ENCODE results near the gene IFT122.

The IFT122 gene

DNA sequence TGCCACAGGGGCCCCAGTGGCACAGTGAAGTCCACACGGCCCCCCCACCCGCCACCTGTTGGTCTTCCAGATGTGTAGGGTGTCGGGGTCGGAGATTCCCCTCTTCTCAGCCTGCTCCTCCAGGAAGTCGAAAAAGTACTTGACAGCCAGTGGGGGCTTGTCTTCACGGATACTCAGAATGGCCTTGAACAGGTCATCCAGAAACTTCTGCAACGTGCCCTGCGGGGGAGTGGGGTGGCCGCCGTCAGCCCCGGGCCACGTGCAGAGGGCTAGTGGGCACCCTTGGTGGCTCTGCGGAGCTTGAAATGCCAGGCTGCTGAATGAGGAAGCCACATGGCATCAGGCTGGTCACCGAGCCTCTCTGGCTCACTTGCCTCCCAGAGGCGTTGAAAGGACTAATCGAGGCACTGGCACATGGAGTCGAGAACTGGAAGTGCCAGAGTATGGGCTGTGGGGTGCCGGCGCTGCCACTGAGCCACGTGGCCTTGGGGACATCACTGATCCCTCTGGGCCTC, 119.6 kb downstream of the IFT122 start:
- H3K4me3 ChIP-seq (ENCODE audit: insufficient read depth, low read depth, low read length, poor library complexity, severe bottlenecking), result no peak overlapping the region

DNA sequence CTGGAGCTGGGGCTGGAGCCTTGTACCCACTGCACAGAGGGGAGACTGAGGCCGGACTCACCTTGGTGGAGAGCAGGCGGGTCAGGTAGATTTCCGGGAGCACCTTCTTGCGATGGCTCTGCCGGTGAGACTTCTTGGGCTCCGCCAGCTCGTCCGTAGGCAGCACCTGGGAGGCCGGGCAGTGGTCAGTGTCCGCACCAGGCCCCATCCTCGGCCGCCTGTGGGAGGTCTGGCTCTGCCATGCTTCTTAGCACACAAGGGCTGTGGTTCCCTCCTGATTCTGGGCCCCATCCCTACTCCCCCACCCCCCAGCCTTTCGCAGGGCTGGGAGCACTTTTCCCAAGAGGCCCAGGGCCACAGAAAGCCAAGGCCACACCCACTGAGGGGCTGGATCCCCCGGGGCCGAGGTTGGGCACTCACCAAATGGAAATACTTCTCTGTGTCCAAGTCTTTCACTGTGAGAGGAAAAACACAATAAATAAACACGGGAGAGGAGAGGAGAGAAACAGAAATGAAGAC, 120.3 kb downstream of the IFT122 start:
- Histone ChIP-seq H3K4me1 (ENCODE audit: control insufficient read depth, insufficient read depth, low read length, poor library complexity, severe bottlenecking) (no peaks in the 10 kb centered on the region), H3K9me3 (ENCODE audit: control insufficient read depth, low read length) (no peaks in the 10 kb centered on the region), H3K27me3 (replicated peaks; ENCODE audit: control insufficient read depth, insufficient read depth, low read length, poor library complexity, severe bottlenecking) (no peaks in the 10 kb centered on the region), H3K27ac (ENCODE audit: insufficient read depth, low read length, poor library complexity, severe bottlenecking) (no peak overlapping the region), H3K4me3 (ENCODE audit: insufficient read depth, low read depth, low read length, poor library complexity, severe bottlenecking) (no peak overlapping the region), H3K36me3 (ENCODE audit: control insufficient read depth, insufficient read depth, low read length) (no peaks in the 10 kb centered on the region)
- no peak for DNase-seq

More for the DNA sequence above, 119.6 kb downstream of the IFT122 start:
- H3K27me3 ChIP-seq (replicated peaks; ENCODE audit: control insufficient read depth, insufficient read depth, low read length, poor library complexity, severe bottlenecking), result no peaks in the 10 kb centered on the region
- H3K4me1 ChIP-seq (ENCODE audit: control insufficient read depth, insufficient read depth, low read length, poor library complexity, severe bottlenecking), result no peaks in the 10 kb centered on the region
- no peak overlapping the region for H3K27ac ChIP-seq (ENCODE audit: insufficient read depth, low read length, poor library complexity, severe bottlenecking)
- H3K36me3 ChIP-seq (ENCODE audit: control insufficient read depth, insufficient read depth, low read length), result no peaks in the 10 kb centered on the region
- no peaks in the 10 kb centered on the region for H3K9me3 ChIP-seq (ENCODE audit: control insufficient read depth, low read length)
- DNase-seq, result no peak

DNA sequence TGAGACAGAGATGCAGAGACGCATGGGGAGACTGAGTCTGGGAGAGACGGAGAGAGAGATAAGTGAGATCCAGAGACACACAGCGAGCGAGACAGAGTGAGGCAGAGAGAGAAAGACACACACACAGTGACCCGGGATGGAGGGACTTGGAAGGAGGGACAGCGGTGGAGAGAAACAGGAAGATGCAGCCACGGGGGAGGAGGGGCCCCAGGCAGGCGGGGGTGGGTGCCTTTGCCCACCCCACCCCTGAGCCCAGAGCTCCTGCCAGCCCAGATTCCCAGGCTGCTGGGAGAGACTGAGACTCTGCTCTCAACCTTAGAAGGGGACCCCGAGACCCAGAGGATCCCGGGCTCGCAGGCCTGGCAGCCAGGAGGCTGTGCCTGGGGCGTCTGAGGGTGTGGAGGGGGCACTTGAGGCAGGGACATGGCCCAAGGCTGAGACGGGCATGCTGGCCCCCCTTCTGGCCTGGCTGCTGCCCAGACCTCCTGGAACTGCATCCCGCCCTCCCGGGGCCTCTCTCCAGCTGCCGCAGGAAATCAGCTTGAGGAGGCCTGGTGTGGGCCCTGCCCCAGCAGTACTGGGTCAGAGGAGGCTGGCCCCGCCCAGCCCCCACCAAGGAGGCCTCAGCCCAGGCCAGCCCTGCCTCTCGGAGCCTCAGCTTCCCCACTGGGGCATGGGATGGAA, 121.0 kb downstream of the IFT122 start:
- Histone ChIP-seq H3K4me3 (ENCODE audit: insufficient read depth, low read depth, low read length, poor library complexity, severe bottlenecking) (no peak overlapping the region), H3K9me3 (ENCODE audit: control insufficient read depth, low read length) (no peaks in the 10 kb centered on the region), H3K36me3 (ENCODE audit: control insufficient read depth, insufficient read depth, low read length) (no peaks in the 10 kb centered on the region), H3K27ac (ENCODE audit: insufficient read depth, low read length, poor library complexity, severe bottlenecking) (no peak overlapping the region), H3K27me3 (replicated peaks; ENCODE audit: control insufficient read depth, insufficient read depth, low read length, poor library complexity, severe bottlenecking) (no peaks in the 10 kb centered on the region), H3K4me1 (ENCODE audit: control insufficient read depth, insufficient read depth, low read length, poor library complexity, severe bottlenecking) (no peaks in the 10 kb centered on the region)
- no peak for DNase-seq

DNA sequence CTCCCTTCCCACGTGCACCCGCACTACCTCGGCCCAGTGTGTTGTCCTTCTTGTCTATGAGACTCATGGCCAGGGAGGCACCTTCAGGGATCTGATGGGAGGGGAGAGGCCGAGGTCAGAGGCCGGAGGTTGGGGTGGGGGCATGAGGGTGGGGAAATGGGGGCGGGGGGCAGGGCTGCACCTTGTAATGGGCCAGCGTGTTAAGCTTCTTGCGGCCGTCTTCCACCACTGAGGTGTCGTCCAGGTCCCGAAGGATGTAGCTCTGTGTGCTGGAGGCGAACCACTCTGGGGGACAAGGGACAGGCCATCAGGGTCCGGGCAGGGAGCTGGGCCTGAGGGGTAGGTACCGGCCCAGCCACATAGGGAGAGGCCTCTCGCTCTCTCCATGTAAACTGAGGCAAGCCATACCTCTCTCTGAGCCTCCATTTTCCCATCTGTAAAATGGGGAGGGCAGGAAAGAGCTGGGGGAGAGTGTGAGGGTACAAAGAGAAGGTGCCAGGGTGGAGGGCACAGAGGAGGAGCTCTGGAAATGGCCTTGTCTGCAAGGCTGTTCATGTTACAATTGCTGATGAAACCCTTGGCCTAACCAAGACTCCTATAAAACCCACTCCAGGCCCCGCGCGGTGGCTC, 121.7 kb downstream of the IFT122 start:
- DNase-seq, result no peak
- no peaks in the 10 kb centered on the region for H3K36me3 ChIP-seq (ENCODE audit: control insufficient read depth, insufficient read depth, low read length)

DNA sequence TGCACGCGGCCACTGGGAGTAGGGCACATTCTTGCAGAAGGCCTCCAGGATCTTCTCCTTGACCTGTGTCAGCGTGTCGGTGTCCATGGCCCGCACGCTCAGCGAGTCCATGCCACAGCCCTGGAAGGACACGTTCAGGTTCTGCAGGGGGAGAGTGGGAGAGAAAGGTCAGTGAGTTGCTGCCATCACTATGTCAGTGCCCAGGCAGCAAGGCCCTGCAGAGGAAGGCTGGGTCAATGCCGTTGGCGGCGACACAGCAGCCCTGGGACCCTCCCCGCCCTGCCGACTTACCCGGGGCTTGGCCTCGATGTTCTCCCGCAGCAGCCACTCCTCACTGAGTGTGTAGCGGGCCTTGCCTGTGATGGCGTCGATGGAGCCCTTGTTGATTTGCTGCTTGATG, 122.8 kb downstream of the IFT122 start:
- H3K36me3 ChIP-seq (ENCODE audit: control insufficient read depth, insufficient read depth, low read length), result no peaks in the 10 kb centered on the region

More for the DNA sequence above, 121.7 kb downstream of the IFT122 start:
- Histone ChIP-seq H3K27me3 (replicated peaks; ENCODE audit: control insufficient read depth, insufficient read depth, low read length, poor library complexity, severe bottlenecking) (no peaks in the 10 kb centered on the region), H3K4me3 (ENCODE audit: insufficient read depth, low read depth, low read length, poor library complexity, severe bottlenecking) (no peak overlapping the region), H3K27ac (ENCODE audit: insufficient read depth, low read length, poor library complexity, severe bottlenecking) (no peak overlapping the region), H3K9me3 (ENCODE audit: control insufficient read depth, low read length) (no peaks in the 10 kb centered on the region), H3K4me1 (ENCODE audit: control insufficient read depth, insufficient read depth, low read length, poor library complexity, severe bottlenecking) (no peaks in the 10 kb centered on the region)

DNA sequence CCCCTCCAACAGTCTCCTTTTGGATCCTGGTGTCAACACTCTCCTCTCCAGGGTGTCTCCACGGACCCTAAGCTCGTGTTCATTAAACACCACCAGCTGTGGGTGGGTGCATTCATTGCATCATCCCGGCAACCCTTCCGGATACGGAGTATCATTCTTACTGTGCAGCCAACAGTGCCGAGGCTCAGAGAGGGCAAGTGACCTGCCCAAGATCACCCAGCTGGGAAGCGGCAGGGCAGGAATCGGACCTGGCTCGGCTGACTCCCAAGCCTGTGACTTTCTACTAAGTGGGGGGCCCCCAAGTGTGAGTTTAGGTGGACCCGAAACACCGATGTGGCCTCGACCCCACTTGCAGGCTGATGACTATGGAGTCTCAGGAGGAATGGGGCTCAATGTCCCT, 123.3 kb downstream of the IFT122 start:
- Histone ChIP-seq H3K9me3 (ENCODE audit: control insufficient read depth, low read length) (no peaks in the 10 kb centered on the region), H3K27me3 (replicated peaks; ENCODE audit: control insufficient read depth, insufficient read depth, low read length, poor library complexity, severe bottlenecking) (no peaks in the 10 kb centered on the region), H3K4me3 (ENCODE audit: insufficient read depth, low read depth, low read length, poor library complexity, severe bottlenecking) (no peak overlapping the region), H3K36me3 (ENCODE audit: control insufficient read depth, insufficient read depth, low read length) (no peaks in the 10 kb centered on the region), H3K27ac (ENCODE audit: insufficient read depth, low read length, poor library complexity, severe bottlenecking) (no peak overlapping the region), H3K4me1 (ENCODE audit: control insufficient read depth, insufficient read depth, low read length, poor library complexity, severe bottlenecking) (no peaks in the 10 kb centered on the region)
- DNase-seq, result no peak

More for the DNA sequence above, 122.8 kb downstream of the IFT122 start:
- no peak for DNase-seq
- no peaks in the 10 kb centered on the region for H3K9me3 ChIP-seq (ENCODE audit: control insufficient read depth, low read length)
- no peak overlapping the region for H3K27ac ChIP-seq (ENCODE audit: insufficient read depth, low read length, poor library complexity, severe bottlenecking)
- no peaks in the 10 kb centered on the region for H3K4me1 ChIP-seq (ENCODE audit: control insufficient read depth, insufficient read depth, low read length, poor library complexity, severe bottlenecking)
- no peak overlapping the region for H3K4me3 ChIP-seq (ENCODE audit: insufficient read depth, low read depth, low read length, poor library complexity, severe bottlenecking)
- no peaks in the 10 kb centered on the region for H3K27me3 ChIP-seq (replicated peaks; ENCODE audit: control insufficient read depth, insufficient read depth, low read length, poor library complexity, severe bottlenecking)

DNA sequence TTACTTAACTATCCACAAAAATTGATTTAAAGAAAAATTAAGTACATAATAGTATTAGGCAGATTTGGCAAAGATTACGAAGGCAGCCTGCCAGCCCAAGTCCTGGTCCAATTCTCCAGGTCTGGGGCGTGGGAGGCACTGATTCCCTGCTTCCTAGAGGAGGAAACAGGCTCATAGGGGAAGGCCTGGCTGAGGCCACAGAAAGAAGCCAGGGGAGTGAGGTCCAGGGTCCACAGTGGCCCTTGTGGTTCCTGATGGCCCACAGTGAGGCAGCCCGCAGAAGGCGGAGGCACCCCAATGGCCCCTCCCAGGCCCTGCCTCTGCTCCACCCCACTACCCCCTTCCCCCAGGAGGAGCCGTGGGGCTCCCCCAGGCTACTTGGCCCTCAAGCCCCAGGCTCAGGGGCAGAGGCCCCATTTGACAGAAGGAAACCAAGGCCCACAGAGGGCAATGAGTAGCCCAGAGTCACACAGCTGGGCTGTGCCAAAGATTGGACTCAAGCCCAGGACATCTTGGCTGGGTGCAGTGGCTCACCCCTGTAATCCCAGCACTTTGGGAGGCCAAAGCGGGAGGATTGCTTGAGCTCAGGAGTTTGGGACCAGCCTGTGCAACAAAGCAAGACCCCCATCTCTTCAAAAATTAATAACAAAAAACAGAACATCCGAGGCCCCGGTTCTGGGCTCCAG, 124.0 kb downstream of the IFT122 start:
- H3K4me3 ChIP-seq (ENCODE audit: insufficient read depth, low read depth, low read length, poor library complexity, severe bottlenecking), result no peak overlapping the region
- no peaks in the 10 kb centered on the region for H3K4me1 ChIP-seq (ENCODE audit: control insufficient read depth, insufficient read depth, low read length, poor library complexity, severe bottlenecking)
- H3K36me3 ChIP-seq (ENCODE audit: control insufficient read depth, insufficient read depth, low read length), result no peaks in the 10 kb centered on the region
- H3K9me3 ChIP-seq (ENCODE audit: control insufficient read depth, low read length), result no peaks in the 10 kb centered on the region
- DNase-seq, result no peak
- no peaks in the 10 kb centered on the region for H3K27me3 ChIP-seq (replicated peaks; ENCODE audit: control insufficient read depth, insufficient read depth, low read length, poor library complexity, severe bottlenecking)
- H3K27ac ChIP-seq (ENCODE audit: insufficient read depth, low read length, poor library complexity, severe bottlenecking), result no peak overlapping the region

DNA sequence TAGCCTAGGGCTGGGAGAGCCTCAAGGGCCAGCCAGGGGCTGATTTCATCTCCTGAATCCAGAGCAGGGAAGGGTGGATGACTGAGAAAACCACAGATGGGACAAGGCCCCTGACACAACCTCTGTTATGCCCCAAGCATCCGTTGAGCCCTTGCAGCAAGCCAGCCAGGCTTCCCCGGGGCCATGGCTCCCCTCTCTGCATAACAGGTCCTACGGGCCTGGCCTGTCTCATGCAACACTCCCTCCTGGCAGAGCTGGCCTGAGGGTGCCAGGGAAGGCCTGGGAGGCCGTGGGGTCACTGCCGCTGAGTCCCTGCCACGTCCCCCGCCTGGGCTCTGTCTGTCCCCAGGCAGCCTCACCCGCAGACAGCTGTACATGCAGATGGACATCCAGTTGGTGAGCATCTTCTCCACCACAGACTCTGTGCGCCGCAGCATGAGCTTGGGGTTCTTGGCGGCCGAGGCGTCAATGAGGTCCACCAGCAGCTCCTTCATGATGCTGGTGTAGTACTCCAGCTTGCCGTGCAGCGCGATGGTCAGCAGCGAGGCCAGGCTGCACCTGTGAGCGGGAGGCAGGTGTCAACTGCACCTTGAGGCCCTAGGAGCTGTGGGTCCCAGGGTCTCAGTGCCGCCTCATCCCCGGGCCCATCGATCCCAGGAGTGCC, 125.1 kb downstream of the IFT122 start:
- H3K27ac ChIP-seq (ENCODE audit: insufficient read depth, low read length, poor library complexity, severe bottlenecking), result no peak overlapping the region
- H3K4me1 ChIP-seq (ENCODE audit: control insufficient read depth, insufficient read depth, low read length, poor library complexity, severe bottlenecking), result no peaks in the 10 kb centered on the region
- no peak for DNase-seq
- H3K4me3 ChIP-seq (ENCODE audit: insufficient read depth, low read depth, low read length, poor library complexity, severe bottlenecking), result no peak overlapping the region
- no peaks in the 10 kb centered on the region for H3K9me3 ChIP-seq (ENCODE audit: control insufficient read depth, low read length)
- H3K27me3 ChIP-seq (replicated peaks; ENCODE audit: control insufficient read depth, insufficient read depth, low read length, poor library complexity, severe bottlenecking), result no peaks in the 10 kb centered on the region
- no peaks in the 10 kb centered on the region for H3K36me3 ChIP-seq (ENCODE audit: control insufficient read depth, insufficient read depth, low read length)

DNA sequence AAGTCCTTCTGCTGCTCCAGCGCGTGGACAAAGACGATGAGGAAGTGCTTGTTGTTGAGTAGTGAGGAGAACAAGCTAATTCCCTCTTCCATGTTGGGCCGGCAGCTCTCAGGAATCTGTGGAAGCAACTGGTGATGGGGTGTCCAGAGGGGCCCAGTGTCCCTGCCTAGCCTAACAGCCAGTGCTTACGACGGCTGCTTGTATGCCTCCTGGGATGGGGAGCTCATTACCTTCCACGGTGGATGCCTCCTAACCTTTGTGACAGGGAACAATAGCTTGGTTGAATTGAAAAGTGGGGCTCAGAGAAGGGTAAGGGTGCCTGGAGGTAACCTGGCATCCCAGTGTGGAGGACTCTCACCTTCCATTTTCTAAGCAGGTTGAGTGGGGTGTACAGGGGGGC, 125.9 kb downstream of the IFT122 start:
- no peak for DNase-seq
- no peaks in the 10 kb centered on the region for H3K27me3 ChIP-seq (replicated peaks; ENCODE audit: control insufficient read depth, insufficient read depth, low read length, poor library complexity, severe bottlenecking)
- H3K36me3 ChIP-seq (ENCODE audit: control insufficient read depth, insufficient read depth, low read length), result no peaks in the 10 kb centered on the region
- no peaks in the 10 kb centered on the region for H3K9me3 ChIP-seq (ENCODE audit: control insufficient read depth, low read length)
- H3K4me3 ChIP-seq (ENCODE audit: insufficient read depth, low read depth, low read length, poor library complexity, severe bottlenecking), result no peak overlapping the region
- H3K27ac ChIP-seq (ENCODE audit: insufficient read depth, low read length, poor library complexity, severe bottlenecking), result no peak overlapping the region
- H3K4me1 ChIP-seq (ENCODE audit: control insufficient read depth, insufficient read depth, low read length, poor library complexity, severe bottlenecking), result no peaks in the 10 kb centered on the region
